Gastrocnemius medialis (tissue), 4 donors: Measurements from ENCODE around the gene PRKAG2. TPM values are rescaled to one million over a fixed set of nuclear protein-coding genes. Genes with fewer than 3 reads are reported as not detected.

Experiments used
- ATAC-seq, 2 donors: fragments of 150-250 bp; one replicate each; pipeline ENCODE4 v1.9.1; 2016
- DNase-seq, 2 donors: peaks; one replicate each; pipeline ENCODE4 v3.0.0-alpha.2; 2019
- H3K27ac ChIP-seq, 4 donors: fragments of 200-600 bp; sonication (generic); 1 replicate in 1 of 4; 2 replicates in 3 of 4; pipeline ENCODE4 v1.5.1; 2016 to 2018; ENCODE audit warnings: mild to moderate bottlenecking in 2 of 4, moderate library complexity in 1 of 4
- H3K27me3 ChIP-seq, 3 donors: fragments of 200-600 bp; sonication (generic) in 2 of 3; 1 replicate in 1 of 3; 2 replicates in 2 of 3; pipeline versions ENCODE4 v1.5.1 to v1.6.0; 2016 to 2019; ENCODE audit warnings: mild to moderate bottlenecking in 1 of 3, moderate library complexity in 1 of 3
- H3K36me3 ChIP-seq, 2 donors: fragments of 200-600 bp; sonication (generic) in 1 of 2; one replicate each; pipeline ENCODE4 v1.5.1; 2017 to 2018
- H3K4me1 ChIP-seq, 2 donors: fragments of 200-600 bp; sonication (generic) in 1 of 2; one replicate each; pipeline ENCODE4 v1.5.1; 2016 to 2017; ENCODE audit warnings: mild to moderate bottlenecking in 2 of 2
- H3K4me3 ChIP-seq, 4 donors: fragments of 200-600 bp; sonication (generic) in 3 of 4; 1 replicate in 1 of 4; 2 replicates in 3 of 4; pipeline ENCODE4 v1.5.1; 2016 to 2019; ENCODE audit warnings: mild to moderate bottlenecking in 2 of 4
- H3K9me3 ChIP-seq, 3 donors: fragments of 200-600 bp; sonication (generic) in 2 of 3; 1 replicate in 1 of 3; 2 replicates in 2 of 3; pipeline ENCODE4 v1.5.1; 2016 to 2019
- CTCF ChIP-seq, 5 experiments: fragments of 450-650 bp in 3 of 5; fragments of 200-600 bp in 2 of 5; sonication (generic) in 2 of 5; IDR thresholded peaks in 4 of 5; conservative IDR thresholded peaks in 1 of 5; 1 replicate in 4 of 5; 2 replicates in 1 of 5; pipeline ENCODE4 v1.5.1; 2016 to 2019; ENCODE audit warnings: antibody characterized with exemption in 5 of 5, mild to moderate bottlenecking in 3 of 5, moderate library complexity in 3 of 5
- POLR2A ChIP-seq, 2 donors: fragments of 450-650 bp; IDR thresholded peaks; one replicate each; pipeline ENCODE4 v1.6.1; 2017; ENCODE audit warnings: antibody characterized with exemption in 2 of 2, mild to moderate bottlenecking in 2 of 2, moderate library complexity in 2 of 2
- in situ Hi-C, 4 donors: fragments of 200-750 bp; cut with MboI; loops; one replicate each; pipeline versions ENCODE4 v1.15.0 to v1.8.0; 2017; ENCODE audit warnings: low sequenced_read_pairs in 4 of 4
- intact Hi-C: fragments of 100-400 bp; cut with DNase I; formaldehyde crosslinking; loops from one replicate; pipeline ENCODE4 v1.15.1; 2023; ENCODE audit warnings: low total_unique reads
- total RNA-seq, 4 donors: library from RNA; depleted of rRNA; stranded (reverse); fragments of >200 nt; gene quantifications; one replicate each; pipeline versions ENCODE4 v1.1.0 to v1.2.3, GENCODE V29; 2016

Gene PRKAG2
- total RNA-seq, 4 donors from 2014 or later: 5.3 to 32.6 (median 13.9) TPM

GRCh38 chr7:151820491-151821105 lies 56.3 kb downstream of the PRKAG2 start:
- no peak for DNase-seq
- no peak for TF ChIP-seq CTCF (IDR thresholded peaks at IDR 0.05 in 4 of 5, conservative IDR thresholded peaks at IDR 0.05 in 1 of 5)
- TF ChIP-seq POLR2A (IDR thresholded peaks at IDR 0.05): no peak
- Histone ChIP-seq H3K4me1 (no peaks in the 10 kb centered on the region), H3K36me3 (no peaks in the 10 kb centered on the region), H3K27me3 (no peaks in the 10 kb centered on the region), H3K27ac (no peak overlapping the region), H3K4me3 (no peak overlapping the region), H3K9me3 (no peaks in the 10 kb centered on the region)
- intact Hi-C loops (no loop called here), in situ Hi-C loops (no loop called here)
- ATAC-seq: no peak

- TF ChIP-seq CTCF (IDR thresholded peaks at IDR 0.05 in 4 of 5, conservative IDR thresholded peaks at IDR 0.05 in 1 of 5) (no peak), POLR2A (IDR thresholded peaks at IDR 0.05) (no peak)
- ATAC-seq: no peak
- Histone ChIP-seq H3K4me3 (no peak overlapping the region), H3K36me3 (no peaks in the 10 kb centered on the region), H3K27me3 (no peaks in the 10 kb centered on the region), H3K27ac (no peak overlapping the region), H3K4me1 (no peaks in the 10 kb centered on the region), H3K9me3 (no peaks in the 10 kb centered on the region)
- in situ Hi-C loops (no loop called here), intact Hi-C loops (no loop called here)
- DNase-seq: no peak
These were observed 57.0 kb downstream of the PRKAG2 start for GRCh38 chr7:151819866-151820265.

- no peaks in the 10 kb centered on the region for H3K36me3 ChIP-seq
- intact Hi-C loops (no loop called here), in situ Hi-C loops (no loop called here)
- H3K4me1 ChIP-seq: no peaks in the 10 kb centered on the region
- TF ChIP-seq CTCF (IDR thresholded peaks at IDR 0.05 in 4 of 5, conservative IDR thresholded peaks at IDR 0.05 in 1 of 5) (no peak), POLR2A (IDR thresholded peaks at IDR 0.05) (no peak)
- no peak overlapping the region for H3K27ac ChIP-seq
- no peak for ATAC-seq
- H3K27me3 ChIP-seq: no peaks in the 10 kb centered on the region
- H3K9me3 ChIP-seq: no peaks in the 10 kb centered on the region
- no peak overlapping the region for H3K4me3 ChIP-seq
- DNase-seq: no peak
These were observed 58.0 kb downstream of the PRKAG2 start for GRCh38 chr7:151818674-151819519.

GRCh38 chr7:151817981-151818673 lies 58.8 kb downstream of the PRKAG2 start:
- H3K27me3 ChIP-seq: no peaks in the 10 kb centered on the region
- intact Hi-C loops (no loop called here), in situ Hi-C loops (no loop called here)
- no peak overlapping the region for H3K4me3 ChIP-seq
- no peaks in the 10 kb centered on the region for H3K9me3 ChIP-seq
- no peaks in the 10 kb centered on the region for H3K4me1 ChIP-seq
- no peaks in the 10 kb centered on the region for H3K36me3 ChIP-seq
- TF ChIP-seq POLR2A (IDR thresholded peaks at IDR 0.05) (no peak), CTCF (IDR thresholded peaks at IDR 0.05 in 4 of 5, conservative IDR thresholded peaks at IDR 0.05 in 1 of 5) (no peak)
- no peak overlapping the region for H3K27ac ChIP-seq
- DNase-seq (no peak), ATAC-seq (no peak)
